Measurements from ENCODE around the gene STARD13.
"Not testable (repeated sequence)": the region's sequence is repeated elsewhere in the genome, so short reads cannot be mapped to it uniquely, and the experiment has no call there.

STARD13 gene

GRCh38 chr13:33195693-33196464 is 89.7 kb downstream of the STARD13 start:
- no peak for DNase-seq (ENCODE audit: low read depth)

GRCh38 chr13:33194820-33195692 is 90.5 kb downstream of the STARD13 start:
- DNase-seq (ENCODE audit: low read depth): peak; percentile 89

GRCh38 chr13:33193428-33193974 is 92.1 kb downstream of the STARD13 start:
- DNase-seq (ENCODE audit: low read depth): no peak

- DNase-seq (ENCODE audit: low read depth): no peak
These were observed 93.9 kb downstream of the STARD13 start for GRCh38 chr13:33191425-33192210.

GRCh38 chr13:33189470-33189869 is 96.1 kb downstream of the STARD13 start:
- no peak for DNase-seq (ENCODE audit: low read depth)

GRCh38 chr13:33188093-33188882 is 97.3 kb downstream of the STARD13 start:
- DNase-seq (ENCODE audit: low read depth): no peak

- peak; percentile 73 for DNase-seq (ENCODE audit: low read depth)
These were observed 98.7 kb downstream of the STARD13 start for GRCh38 chr13:33186861-33187291.

- DNase-seq (ENCODE audit: low read depth): no peak
These were observed 99.7 kb downstream of the STARD13 start for GRCh38 chr13:33185853-33186252.

GRCh38 chr13:33184530-33184929 is 101.0 kb downstream of the STARD13 start:
- no peak for DNase-seq (ENCODE audit: low read depth)

- no peak for DNase-seq (ENCODE audit: low read depth)
These were observed 101.5 kb downstream of the STARD13 start for GRCh38 chr13:33184112-33184490.

- DNase-seq (ENCODE audit: low read depth): no peak
These were observed 102.0 kb downstream of the STARD13 start for GRCh38 chr13:33183431-33184111.

GRCh38 chr13:33182729-33183128 is 102.8 kb downstream of the STARD13 start:
- no peak for DNase-seq (ENCODE audit: low read depth)

GRCh38 chr13:33181264-33181663 is 104.3 kb downstream of the STARD13 start:
- DNase-seq (ENCODE audit: low read depth): no peak

- no peak for DNase-seq (ENCODE audit: low read depth)
These were observed 105.3 kb downstream of the STARD13 start for GRCh38 chr13:33180122-33180804.

GRCh38 chr13:33179463-33179862 is 106.1 kb downstream of the STARD13 start:
- DNase-seq (ENCODE audit: low read depth): no peak

GRCh38 chr13:33178209-33178840 is 107.2 kb downstream of the STARD13 start:
- no peak for DNase-seq (ENCODE audit: low read depth)

GRCh38 chr13:33177340-33178208 is 108.0 kb downstream of the STARD13 start:
- not testable (repeated sequence) for DNase-seq (ENCODE audit: low read depth)

- DNase-seq (ENCODE audit: low read depth): no peak
These were observed 109.0 kb downstream of the STARD13 start for GRCh38 chr13:33176526-33176925.

- DNase-seq (ENCODE audit: low read depth): no peak
These were observed 109.6 kb downstream of the STARD13 start for GRCh38 chr13:33175991-33176390.
